ENCODE data around the gene MST1. TPM values are rescaled to one million over a fixed set of nuclear protein-coding genes. Genes with fewer than 3 reads are reported as not detected.

Gene MST1
- total RNA-seq (2011; cell fraction: chromatin; rRNA removed; ENCODE audit: low replicate concordance): 3.9 and 10.8 TPM in 2 replicates
- 8.2 and 12.5 TPM in 2 replicates for total RNA-seq (2011; cell fraction: nucleolus; rRNA removed)
- total RNA-seq (2011; cell fraction: nucleoplasm; rRNA removed): 5.0 and 5.1 TPM in 2 replicates
- total RNA-seq (2014; rRNA removed) (0.23 and 0.57 TPM in 2 replicates), total RNA-seq (2014; rRNA removed; fragmentation: Illumina TruSeq; extraction: Trizol) (0.51 TPM in 1 of 2 replicates, not detected in the other), total RNA-seq (2015; rRNA removed; fragmentation: Illumina TruSeq; extraction: Trizol) (0.26 and 0.40 TPM in 2 replicates), total RNA-seq (2021) (1.2 and 1.4 TPM in 2 replicates), polyA plus RNA-seq (2011; rRNA removed) (1.3 and 4.3 TPM in 2 replicates), polyA plus RNA-seq (2014; fragmentation: Illumina TruSeq; extraction: Trizol) (0.30 and 1.1 TPM in 2 replicates), polyA plus RNA-seq (2014; fragmentation: Nextera tagmentation; extraction: Ambion mirVana) (under 1 TPM; 0.08 to 0.10 TPM), polyA plus RNA-seq (2014; rRNA removed) (1.8 and 5.0 TPM in 2 replicates), polyA minus RNA-seq (2011; rRNA and poly(A)+ RNA removed) (0.56 and 1.1 TPM in 2 replicates), Bru-seq, nascent RNA (percentile 28 among the genes with signal in this experiment), BruChase-seq, experiment 1, labeled RNA remaining after a 2-hour chase (percentile 22 among the genes with signal in this experiment), BruChase-seq, experiment 2, labeled RNA remaining after a 6-hour chase (percentile 29 among the genes with signal in this experiment)
- polyA plus RNA-seq (2011; cell fraction: cytosol; rRNA removed): 0.94 and 1.4 TPM in 2 replicates
- polyA plus RNA-seq (2011; cell fraction: nucleus; rRNA removed): 35.5 and 64.0 TPM in 2 replicates
- polyA plus RNA-seq (2012): 3.4 and 6.1 TPM in 2 replicates
- polyA minus RNA-seq (2011; cell fraction: cytosol; rRNA and poly(A)+ RNA removed): 1.0 and 1.2 TPM in 2 replicates
- 3.1 and 6.1 TPM in 2 replicates for polyA minus RNA-seq (2011; cell fraction: nucleus; rRNA and poly(A)+ RNA removed)
- long read RNA-seq, experiment 1, partial matches to known transcripts: 1 of 1 reads
- long read RNA-seq, experiment 1, other reads (novel, unspliced or antisense): 0 of 1 reads
- long read RNA-seq, experiment 2: 0 reads
- long read RNA-seq, experiment 3: 0 reads

DNA sequence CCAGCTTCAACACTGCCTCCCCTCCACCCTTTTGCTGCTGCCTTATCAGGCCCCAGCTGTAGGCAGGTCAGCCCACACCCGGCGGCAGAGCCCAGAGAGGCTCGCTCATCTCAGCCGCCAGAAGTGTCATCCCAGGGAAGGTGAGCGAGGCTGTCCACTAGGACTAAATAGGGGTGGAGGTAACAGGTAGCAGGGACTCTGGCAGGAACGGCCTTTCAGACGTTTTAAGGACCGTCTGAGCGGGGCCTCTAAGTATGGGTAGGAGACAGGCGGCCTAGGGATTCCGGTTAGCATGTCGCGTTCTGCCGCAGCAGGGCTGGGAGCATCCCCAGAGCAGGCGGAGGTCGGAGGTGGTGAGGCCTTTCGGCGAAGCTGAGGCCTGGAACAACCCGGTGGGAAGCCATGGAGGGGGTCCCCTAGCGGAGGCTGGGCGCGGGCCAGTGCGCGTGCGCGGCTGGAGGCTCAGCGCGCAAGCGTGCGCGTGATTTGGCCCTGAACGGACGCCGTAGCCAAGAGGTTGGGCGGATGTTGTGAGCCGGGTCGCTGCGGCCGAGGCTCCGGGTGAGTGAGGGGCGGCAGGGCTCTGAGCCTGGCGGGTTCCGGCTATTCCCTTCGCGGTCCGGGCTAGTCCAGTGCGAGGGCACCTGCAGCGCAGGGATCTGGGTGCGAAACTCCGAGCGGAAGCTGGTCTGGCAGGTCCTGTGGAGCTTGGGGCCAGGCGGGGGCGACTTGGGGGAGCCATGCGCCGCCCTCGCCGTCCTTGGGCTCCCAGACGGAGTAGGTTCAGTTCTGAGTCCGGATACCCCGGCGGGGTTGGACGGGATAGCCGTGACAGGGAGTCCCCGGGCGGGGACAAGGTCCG lies at the start of gene MST1, which contains the start of gene RNF123:
TSS of gene MST1 (minus strand) at position 429 of the 862 bp plus-strand sequence. CDS start 783 bp downstream, outside the sequence.
TSS of gene RNF123 (plus strand) at position 512 of the 862 bp plus-strand sequence. CDS start 1,609 bp downstream, outside the sequence.
- Histone ChIP-seq H3K27ac (ENCODE audit: extremely low read depth, low read depth, low read length) (peak within 1 kb of the TSS; percentile 87), H3K4me2 (ENCODE audit: insufficient read depth, low read length) (peak within 1 kb of the TSS; percentile 81), H3K79me2 (ENCODE audit: control insufficient read depth, insufficient read depth, low read length) (peaks cover 23% of the 10 kb centered on the region), H4K20me1 (replicated peaks; ENCODE audit: control insufficient read depth, insufficient read depth, low read length) (no peaks in the 10 kb centered on the region), H3K9me1 (ENCODE audit: control insufficient read depth, insufficient read depth, low read length) (no peaks in the 10 kb centered on the region), H3K9me3 (replicated peaks; ENCODE audit: control insufficient read depth, insufficient read depth, low read depth, low read length) (no peaks in the 10 kb centered on the region), H3K9ac (ENCODE audit: insufficient read depth in 1 of 2, low read depth in 2 of 2, low read length in 2 of 2) (peak within 1 kb of the TSS; percentile 72 to 94), H3K27me3 (ENCODE audit: control insufficient read depth in 2 of 2, insufficient read depth in 2 of 2, low read length in 2 of 2) (no peaks in the 10 kb centered on the region), H3K4me1 (replicated peaks in 1 of 2; ENCODE audit: control insufficient read depth in 2 of 2, insufficient read depth in 2 of 2, low read length in 2 of 2) (peaks cover 6 to 33% of the 10 kb centered on the region in 2 experiments; a peak in 4 of 5 replicates), H3K4me3 (peak within 1 kb of the TSS; percentile 66), H3K36me3 (ENCODE audit: control insufficient read depth, insufficient read depth, low read length) (peaks cover 2% of the 10 kb centered on the region; the same call in 1 of the 3 replicates), H2AFZ (ENCODE audit: low read depth, low read length) (peak within 1 kb of the TSS; percentile 96)
- FAIRE-seq: peak; percentile 97
- intact Hi-C loops (cut with micrococcal nuclease): no loop called here
- WGBS (ENCODE audit: insufficient coverage, low coverage, missing lambda C conversion rate): 1% methylated on average over 29 of the region's 66 CpGs
- ATAC-seq: peak; percentile 94
- CTCF ChIA-PET (ENCODE audit: low intra/inter-chr PET ratio): interaction anchor here (0.6 kb wide), 1 partner anchor 162 kb away, joined by 3 read pairs; no protein-coding TSS in a partner anchor
- TSS peak; percentile 48 for BruUV-seq (replicated peaks)
- peak; percentile 79 to 92 (median 82) for DNase-seq (ENCODE audit: extremely low read depth in 1 of 4, low spot score in 3 of 4)
- in situ Hi-C loops (cut with MboI): no loop called here
- POLR2A ChIA-PET: interaction anchor here (1.0 kb wide), 1 partner anchor 13 kb away, joined by 3 read pairs; no protein-coding TSS in a partner anchor
- TF ChIP-seq ZNF79 (CRISPR knock-in tag; IDR thresholded peaks at IDR 0.05; ENCODE audit: low read depth): no peak
- no peak for TF ChIP-seq NR2C1 (IDR thresholded peaks at IDR 0.05)
- 0 out of 2 replicates have a peak, but pooled peaks have one; percentile 14 for TF ChIP-seq NR2C1 (tag; IDR thresholded peaks at IDR 0.05)
- no peak for TF ChIP-seq ZMIZ1 (IDR thresholded peaks at IDR 0.05; ENCODE audit: low read depth in 2 of 2, low read length in 2 of 2)
- TF ChIP-seq ZNF785 (CRISPR knock-in tag; IDR thresholded peaks at IDR 0.05): no peak
- TF ChIP-seq NFATC3 (IDR thresholded peaks at IDR 0.05): no peak
- no peak for TF ChIP-seq MCM2 (IDR thresholded peaks at IDR 0.05; ENCODE audit: low read depth)
- no peak for TF ChIP-seq ZBTB49 (CRISPR knock-in tag; IDR thresholded peaks at IDR 0.05; ENCODE audit: borderline replicate concordance)
- TF ChIP-seq RCOR1 (IDR thresholded peaks at IDR 0.05; ENCODE audit: borderline replicate concordance in 1 of 2, low read depth in 2 of 2, low read length in 2 of 2): peak in 1 of 2 experiments; percentile 33; a peak in 1 of 4 replicates
- TF ChIP-seq GATAD2A (IDR thresholded peaks at IDR 0.05): no peak
- TF ChIP-seq HDAC6 (IDR thresholded peaks at IDR 0.05; ENCODE audit: low read depth, low read length): no peak
